ENCODE results near the gene MYLK4. TPM values are rescaled to one million over a fixed set of nuclear protein-coding genes. Genes with fewer than 3 reads are reported as not detected.

The MYLK4 gene
- total RNA-seq, 1 experiment from 2014 or later: 1.6 TPM

DNA sequence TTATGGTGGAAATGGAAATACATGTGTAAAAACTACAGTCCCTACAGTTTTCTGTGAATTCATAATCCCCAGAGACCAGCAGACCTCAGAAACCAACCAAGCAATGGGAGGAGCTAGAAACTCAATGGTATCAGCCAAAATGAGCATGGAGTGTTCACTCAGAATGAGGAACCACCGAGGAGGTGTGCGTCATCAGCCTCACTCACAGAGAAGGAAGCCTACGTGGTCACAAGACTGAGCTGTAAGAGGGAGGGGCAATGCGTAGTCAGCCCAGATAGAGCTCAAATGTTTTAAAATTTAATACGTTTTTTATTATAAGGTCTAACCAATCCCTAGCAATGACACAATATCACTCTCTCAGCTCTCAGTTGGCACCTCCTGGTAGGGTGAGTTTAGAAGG is 17.4 kb downstream of the MYLK4 start:
- no peaks in the 10 kb centered on the region for H3F3A ChIP-seq (ENCODE audit: insufficient read depth, low read depth)
- H3K4me2 ChIP-seq: no peak overlapping the region
- no peaks in the 10 kb centered on the region for H3K27me3 ChIP-seq (ENCODE audit: insufficient read depth, low read depth)
- no peaks in the 10 kb centered on the region for H3K9me3 ChIP-seq (ENCODE audit: insufficient read depth, low read depth)
- no peaks in the 10 kb centered on the region for H3K79me2 ChIP-seq (ENCODE audit: low read depth)
- intact Hi-C loops (cut with micrococcal nuclease; ENCODE audit: unreplicated experiment): loop anchor here (10.0 kb wide), 1 partner anchor 191 kb away; no protein-coding TSS in a partner anchor
- no peak overlapping the region for H3K27ac ChIP-seq
- BruUV-seq (replicated peaks): no TSS peak
- no peak overlapping the region for H3K4me3 ChIP-seq
- H3K4me1 ChIP-seq (replicated peaks; ENCODE audit: insufficient read depth): no peaks in the 10 kb centered on the region
- no peaks in the 10 kb centered on the region for H4K20me1 ChIP-seq (ENCODE audit: insufficient read depth)
- no peaks in the 10 kb centered on the region for H3K36me3 ChIP-seq (ENCODE audit: low read depth)
- no peak overlapping the region for H2AFZ ChIP-seq
- DNase-seq: no peak
- no peaks in the 10 kb centered on the region for H3K9me2 ChIP-seq (ENCODE audit: insufficient read depth)
- ChIA-PET CTCF (no interaction called here), POLR2A (ENCODE audit: unreplicated experiment) (interaction anchor here (0.7 kb wide), 1 partner anchor 67 kb away, joined by 10 read pairs; no protein-coding TSS in a partner anchor)
- no peak for TF ChIP-seq EZH2 (IDR thresholded peaks at IDR 0.05; ENCODE audit: low read depth)
- TF ChIP-seq, protein P1, sequence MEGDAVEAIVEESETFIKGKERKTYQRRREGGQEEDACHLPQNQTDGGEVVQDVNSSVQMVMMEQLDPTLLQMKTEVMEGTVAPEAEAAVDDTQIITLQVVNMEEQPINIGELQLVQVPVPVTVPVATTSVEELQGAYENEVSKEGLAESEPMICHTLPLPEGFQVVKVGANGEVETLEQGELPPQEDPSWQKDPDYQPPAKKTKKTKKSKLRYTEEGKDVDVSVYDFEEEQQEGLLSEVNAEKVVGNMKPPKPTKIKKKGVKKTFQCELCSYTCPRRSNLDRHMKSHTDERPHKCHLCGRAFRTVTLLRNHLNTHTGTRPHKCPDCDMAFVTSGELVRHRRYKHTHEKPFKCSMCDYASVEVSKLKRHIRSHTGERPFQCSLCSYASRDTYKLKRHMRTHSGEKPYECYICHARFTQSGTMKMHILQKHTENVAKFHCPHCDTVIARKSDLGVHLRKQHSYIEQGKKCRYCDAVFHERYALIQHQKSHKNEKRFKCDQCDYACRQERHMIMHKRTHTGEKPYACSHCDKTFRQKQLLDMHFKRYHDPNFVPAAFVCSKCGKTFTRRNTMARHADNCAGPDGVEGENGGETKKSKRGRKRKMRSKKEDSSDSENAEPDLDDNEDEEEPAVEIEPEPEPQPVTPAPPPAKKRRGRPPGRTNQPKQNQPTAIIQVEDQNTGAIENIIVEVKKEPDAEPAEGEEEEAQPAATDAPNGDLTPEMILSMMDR (conservative IDR thresholded peaks at IDR 0.05): no peak

DNA sequence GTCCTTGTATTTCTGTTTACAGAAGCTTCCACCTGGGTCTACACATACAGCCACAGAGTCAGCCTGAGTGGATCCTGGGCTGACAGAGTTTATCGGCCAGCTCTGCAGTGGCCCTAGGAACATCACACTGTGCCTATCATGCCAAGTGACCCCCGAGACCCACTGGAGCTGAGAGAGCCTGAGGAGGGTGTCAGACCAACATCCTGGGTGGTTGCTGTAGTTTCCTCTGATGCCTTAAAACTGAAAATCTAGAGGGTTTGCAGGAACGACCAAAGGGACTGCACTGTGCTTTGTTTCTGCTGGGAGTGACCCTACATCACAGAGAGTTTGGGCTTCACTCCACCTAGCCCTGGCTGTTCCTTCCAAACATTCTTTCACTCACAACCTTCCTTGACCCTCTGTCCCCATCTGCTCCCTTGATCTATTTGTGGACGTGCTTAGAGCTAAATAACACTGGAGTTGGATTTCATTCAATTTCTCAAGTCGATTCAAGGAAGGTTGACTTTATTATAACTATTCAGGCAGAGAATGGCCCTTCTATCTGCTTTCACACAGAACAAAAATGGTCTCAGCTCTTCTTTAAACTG is 18.1 kb downstream of the MYLK4 start:
- POLR2A ChIA-PET (ENCODE audit: unreplicated experiment): no interaction called here

DNA sequence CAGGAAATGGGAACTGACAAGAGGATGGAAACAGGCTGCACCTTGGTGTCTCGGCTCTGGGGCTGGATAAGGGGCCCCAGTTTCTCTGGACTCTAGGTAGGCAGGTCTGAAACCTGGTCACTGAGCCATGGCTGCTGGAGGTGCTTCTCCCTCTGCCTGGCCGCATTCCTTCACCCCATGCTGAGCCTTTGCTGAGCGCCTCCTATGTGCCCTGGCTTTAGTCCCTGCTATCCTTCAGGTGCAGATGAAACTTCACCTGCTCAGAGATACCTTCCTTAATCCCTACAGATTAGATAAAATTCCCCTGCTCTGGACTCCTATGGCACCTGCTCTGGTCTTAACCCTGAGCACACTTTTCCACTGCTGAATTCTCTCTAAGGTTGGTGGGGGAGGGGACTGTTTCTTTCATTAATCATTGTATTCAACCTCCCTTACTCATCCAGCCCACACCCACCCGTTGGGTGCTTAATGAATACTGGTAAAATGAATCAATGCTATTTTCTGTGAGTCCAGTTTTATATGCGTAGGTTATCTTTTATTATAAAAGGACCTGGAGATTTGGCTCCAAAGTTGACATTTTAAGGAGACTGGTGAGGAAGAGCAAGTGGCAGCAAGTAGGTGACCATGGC is 19.3 kb downstream of the MYLK4 start:
- Histone ChIP-seq H3K36me3 (ENCODE audit: low read depth) (no peaks in the 10 kb centered on the region), H3F3A (ENCODE audit: insufficient read depth, low read depth) (no peaks in the 10 kb centered on the region), H3K9me2 (ENCODE audit: insufficient read depth) (no peaks in the 10 kb centered on the region), H3K79me2 (ENCODE audit: low read depth) (no peaks in the 10 kb centered on the region), H3K4me2 (no peak overlapping the region), H3K4me1 (replicated peaks; ENCODE audit: insufficient read depth) (no peaks in the 10 kb centered on the region), H2AFZ (no peak overlapping the region), H3K27me3 (ENCODE audit: insufficient read depth, low read depth) (no peaks in the 10 kb centered on the region), H3K4me3 (no peak overlapping the region), H3K9me3 (ENCODE audit: insufficient read depth, low read depth) (no peaks in the 10 kb centered on the region), H3K27ac (no peak overlapping the region), H4K20me1 (ENCODE audit: insufficient read depth) (no peaks in the 10 kb centered on the region)
- intact Hi-C loops (cut with micrococcal nuclease; ENCODE audit: unreplicated experiment): loop anchor here (10.0 kb wide), 1 partner anchor 193 kb away; no protein-coding TSS in a partner anchor
- TF ChIP-seq, protein P1 (conservative IDR thresholded peaks at IDR 0.05): no peak
- TF ChIP-seq EZH2 (IDR thresholded peaks at IDR 0.05; ENCODE audit: low read depth): no peak
- peak; percentile 5 to 35 for DNase-seq
- CTCF ChIA-PET: no interaction called here
- no TSS peak for BruUV-seq (replicated peaks)
- POLR2A ChIA-PET (ENCODE audit: unreplicated experiment): no interaction called here

More for the DNA sequence above, 18.1 kb downstream of the MYLK4 start:
- no peaks in the 10 kb centered on the region for H3F3A ChIP-seq (ENCODE audit: insufficient read depth, low read depth)
- H3K9me3 ChIP-seq (ENCODE audit: insufficient read depth, low read depth): no peaks in the 10 kb centered on the region
- H3K79me2 ChIP-seq (ENCODE audit: low read depth): no peaks in the 10 kb centered on the region
- no peaks in the 10 kb centered on the region for H4K20me1 ChIP-seq (ENCODE audit: insufficient read depth)
- H2AFZ ChIP-seq: no peak overlapping the region
- no peaks in the 10 kb centered on the region for H3K36me3 ChIP-seq (ENCODE audit: low read depth)
- no peaks in the 10 kb centered on the region for H3K9me2 ChIP-seq (ENCODE audit: insufficient read depth)
- TF ChIP-seq, protein P1 (conservative IDR thresholded peaks at IDR 0.05): no peak
- no peak for TF ChIP-seq EZH2 (IDR thresholded peaks at IDR 0.05; ENCODE audit: low read depth)
- no peak for DNase-seq
- no peak overlapping the region for H3K4me2 ChIP-seq
- no peak overlapping the region for H3K27ac ChIP-seq
- H3K27me3 ChIP-seq (ENCODE audit: insufficient read depth, low read depth): no peaks in the 10 kb centered on the region
- no peaks in the 10 kb centered on the region for H3K4me1 ChIP-seq (replicated peaks; ENCODE audit: insufficient read depth)
- BruUV-seq (replicated peaks): no TSS peak
- H3K4me3 ChIP-seq: no peak overlapping the region
- intact Hi-C loops (cut with micrococcal nuclease; ENCODE audit: unreplicated experiment): loop anchor here (10.0 kb wide), 1 partner anchor 192 kb away; no protein-coding TSS in a partner anchor
- CTCF ChIA-PET: no interaction called here
